HepG2 (cell line): ENCODE results near the gene TTF2. TPM values are rescaled to one million over a fixed set of nuclear protein-coding genes. Genes with fewer than 3 reads are reported as not detected.

Source experiments
- ATAC-seq: fragments of 200-7000 bp; cut with Tn5 transposase; 3 replicates; pipeline ENCODE4 v1.9.1; 2020; ENCODE audit warnings: mild to moderate bottlenecking, moderate library complexity
- BruUV-seq: library from RNA; stranded (reverse); fragments of 400-500 nt; replicated peaks from 2 replicates; lab custom pipeline; 2021; lab: Mats Ljungman, UMichigan
- CTCF ChIA-PET: fragments of 300-600 bp; formaldehyde crosslinking; extraction: SDS; loops from one replicate; lab custom pipeline; 2021; ENCODE audit warnings: low total read pairs, inconsistent platforms, low intra/inter-chr PET ratio; lab: Yijun Ruan, JAX
- POLR2A ChIA-PET: fragments of 350-600 bp; sonication (Branson Sonifier 250); formaldehyde crosslinking; loops from one replicate; lab custom pipeline; 2020; ENCODE audit warnings: antibody characterized with exemption, inconsistent platforms; lab: Yijun Ruan, JAX
- DNase-seq: peaks from one replicate; pipeline ENCODE4 v3.0.0-alpha.2; 2015; ENCODE audit warnings: low spot score
- FAIRE-seq: peaks from 3 replicates; lab custom pipeline; 2011; peaks lifted over from hg19 to GRCh38; lab: Jason Lieb, UNC
- H2AFZ ChIP-seq: one replicate; pipeline ENCODE4 v1.6.1; 2011; ENCODE audit warnings: low read length, inconsistent platforms
- H3K27ac ChIP-seq: fragments of 300-600 bp; 3 replicates; pipeline ENCODE4 v1.8.0; 2011; ENCODE audit warnings: mixed run types, mild to moderate bottlenecking, mixed read lengths, low read length, inconsistent platforms; ENCODE audit not compliant: insufficient read depth; ENCODE audit errors: extremely low read length
- H3K27me3 ChIP-seq, 2 experiments: fragments of 200-600 bp in 1 of 2; 2 replicates in 1 of 2; 3 replicates in 1 of 2; pipeline versions ENCODE4 v1.6.0 to v1.8.0; 2011; ENCODE audit warnings: low read length in 2 of 2, mild to moderate bottlenecking in 2 of 2, moderate library complexity in 2 of 2, inconsistent platforms in 1 of 2; ENCODE audit not compliant: insufficient read depth in 2 of 2, control insufficient read depth in 1 of 2
- H3K36me3 ChIP-seq, 2 experiments: fragments of 200-600 bp in 1 of 2; replicated peaks in 1 of 2; 2 replicates in 1 of 2; 3 replicates in 1 of 2; pipeline versions ENCODE4 v1.5.1 to v1.8.0; 2011; ENCODE audit warnings: low read length in 2 of 2, inconsistent platforms in 1 of 2; ENCODE audit not compliant: insufficient read depth in 2 of 2, control insufficient read depth in 1 of 2
- H3K4me1 ChIP-seq: 2 replicates; pipeline ENCODE4 v1.5.1; 2012; ENCODE audit warnings: low read length, inconsistent platforms; ENCODE audit not compliant: insufficient read depth
- H3K4me2 ChIP-seq: 2 replicates; pipeline ENCODE4 v1.6.0; 2011; ENCODE audit warnings: low read depth, low read length, inconsistent platforms
- H3K4me3 ChIP-seq, 3 experiments: fragments of 200-600 bp in 1 of 3; sonication (generic), shearing (Covaris generic) in 1 of 3; replicated peaks in 1 of 3; 2 replicates each; pipeline ENCODE4 v1.5.1; 2011 to 2016; ENCODE audit warnings: low read length in 3 of 3, inconsistent platforms in 2 of 3, low read depth in 2 of 3, mild to moderate bottlenecking in 2 of 3, control low read depth in 1 of 3, mixed read lengths in 1 of 3; ENCODE audit not compliant: insufficient read depth in 1 of 3
- H3K79me2 ChIP-seq: one replicate; pipeline ENCODE4 v1.6.1; 2011; ENCODE audit warnings: low read length, inconsistent platforms; ENCODE audit not compliant: insufficient read depth
- H3K9ac ChIP-seq: 2 replicates; pipeline ENCODE4 v1.6.0; 2011; ENCODE audit warnings: mild to moderate bottlenecking, low read depth, low read length, inconsistent platforms; ENCODE audit not compliant: insufficient read depth
- H3K9me3 ChIP-seq: 2 replicates; pipeline ENCODE4 v1.5.1; 2012; ENCODE audit warnings: mild to moderate bottlenecking, low read length
- H4K20me1 ChIP-seq: 2 replicates; pipeline ENCODE4 v1.6.0; 2011; ENCODE audit warnings: inconsistent platforms, mild to moderate bottlenecking, low read length, moderate library complexity; ENCODE audit not compliant: insufficient read depth
- CCAR2 ChIP-seq: fragments of 200-400 bp; formaldehyde crosslinking; optimal IDR thresholded peaks from 2 replicates; pipeline ENCODE3; 2018; ENCODE audit warnings: low read depth, mild to moderate bottlenecking, low read length, moderate library complexity
- LCORL ChIP-seq, 2 experiments: fragments of 450-650 bp in 1 of 2; sonication (generic) in 1 of 2; formaldehyde crosslinking in 1 of 2; IDR thresholded peaks; 2 replicates each; pipeline versions ENCODE4 v1.5.0 to v1.6.1; 2017 to 2020; ENCODE audit warnings: antibody characterized with exemption in 1 of 2, missing genetic modification reagents in 1 of 2
- MTA1 ChIP-seq: sonication (generic); formaldehyde crosslinking; IDR thresholded peaks from 2 replicates; pipeline ENCODE4 v1.4.0; 2020; ENCODE audit warnings: missing genetic modification reagents, mild to moderate bottlenecking, borderline replicate concordance
- POGZ ChIP-seq: sonication (generic); formaldehyde crosslinking; IDR thresholded peaks from 2 replicates; pipeline ENCODE4 v1.4.0; 2020; ENCODE audit warnings: mild to moderate bottlenecking, missing genetic modification reagents
- RFX1 ChIP-seq: fragments of 450-650 bp; IDR thresholded peaks from 2 replicates; pipeline ENCODE4 v1.6.1; 2017
- SAFB2 ChIP-seq: sonication (generic); formaldehyde crosslinking; IDR thresholded peaks from 2 replicates; pipeline ENCODE4 v1.5.1; 2020; ENCODE audit warnings: missing genetic modification reagents, low read depth, mild to moderate bottlenecking, borderline replicate concordance
- STAT6 ChIP-seq: sonication (generic); formaldehyde crosslinking; IDR thresholded peaks from 2 replicates; pipeline ENCODE4 v1.4.0; 2020; ENCODE audit warnings: missing genetic modification reagents, mild to moderate bottlenecking, borderline replicate concordance
- TMF1 ChIP-seq: sonication (generic); formaldehyde crosslinking; IDR thresholded peaks from 2 replicates; pipeline ENCODE4 v1.8.1; 2022; ENCODE audit warnings: low read depth, missing genetic modification reagents
- TRAFD1 ChIP-seq: sonication (generic); formaldehyde crosslinking; IDR thresholded peaks from 2 replicates; pipeline ENCODE4 v1.5.1; 2020; ENCODE audit warnings: missing genetic modification reagents, mild to moderate bottlenecking, borderline replicate concordance
- YY1 ChIP-seq: IDR thresholded peaks from 2 replicates; pipeline ENCODE4 v1.6.1; 2011; ENCODE audit warnings: low read length, low read depth, moderate library complexity, mild to moderate bottlenecking; ENCODE audit not compliant: insufficient read depth, insufficient replicate concordance
- ZBTB42 ChIP-seq: sonication (generic); formaldehyde crosslinking; IDR thresholded peaks from 2 replicates; pipeline ENCODE4 v1.5.0; 2020; ENCODE audit warnings: mild to moderate bottlenecking, missing genetic modification reagents
- ZNF274 ChIP-seq: sonication (generic); formaldehyde crosslinking; IDR thresholded peaks from 2 replicates; pipeline ENCODE4 v1.5.1; 2020; ENCODE audit warnings: mild to moderate bottlenecking, missing genetic modification reagents
- ZNF670 ChIP-seq: sonication (generic); formaldehyde crosslinking; IDR thresholded peaks from 2 replicates; pipeline ENCODE4 v1.8.0; 2022; ENCODE audit warnings: mild to moderate bottlenecking, missing genetic modification reagents, borderline replicate concordance
- WGBS: methylation state at CpG from one replicate; pipeline ENCODE4 v1.1.6; 2017; ENCODE audit warnings: low lambda C conversion rate; 5-methylcytosine and 5-hydroxymethylcytosine counted together
- in situ Hi-C: cut with HindIII; loops from 2 replicates; pipeline ENCODE4 v1.10.0; 2017; ENCODE audit warnings: low pct_unique_long_range_greater_than_20kb; ENCODE audit not compliant: extremely low pct_ligation_motif_present
- intact Hi-C: fragments of 100-400 bp; cut with micrococcal nuclease; formaldehyde crosslinking; loops from one replicate; pipeline ENCODE4 v1.10.0; 2022; ENCODE audit not compliant: unreplicated experiment
- polyA plus RNA-seq, 8 experiments: library from polyadenylated mRNA; depleted of rRNA in 3 of 8; stranded (reverse) in 7 of 8; unstranded in 1 of 8; fragments of >200 nt; fragmentation: Illumina TruSeq in 4 of 8; extraction: Trizol in 4 of 8; gene quantifications; 2 replicates each; pipeline versions ENCODE4 v1.2.1 to v1.2.3, GENCODE V29; 2011 to 2016; ENCODE audit warnings: low read depth in 4 of 8, missing spikeins in 1 of 8, mixed read lengths in 1 of 8; ENCODE audit not compliant: insufficient read depth in 1 of 8
- total RNA-seq, 5 experiments: library from RNA; depleted of rRNA; stranded (reverse); fragments of >200 nt; fragmentation: Illumina TruSeq; extraction: Trizol; gene quantifications; 2 replicates each; pipeline ENCODE4 v1.2.3, GENCODE V29; 2016; ENCODE audit warnings: low read depth in 1 of 5

The TTF2 gene
- total and polyA plus RNA-seq, 2 of the 13 experiments (the other 11 are each of a cell fraction or from before 2014, with no cell fraction given), result 12.8 to 48.9 TPM

GRCh38 chr1:117033772-117034171 lies 26.4 kb upstream of the TTF2 start:
- ChIA-PET CTCF (no interaction called here), POLR2A (no interaction called here)
- no peak for DNase-seq
- 27% methylated on average over 7 of the region's 7 CpGs for WGBS
- no TSS peak for BruUV-seq
- no peak overlapping the region for H2AFZ ChIP-seq
- in situ Hi-C loops (no loop called here), intact Hi-C loops (no loop called here)
- H3K4me3 ChIP-seq, result no peak overlapping the region
- H3K27me3 ChIP-seq, result no peaks in the 10 kb centered on the region
- FAIRE-seq, result no peak
- no peak overlapping the region for H3K4me2 ChIP-seq
- H3K79me2 ChIP-seq, result no peaks in the 10 kb centered on the region
- no peaks in the 10 kb centered on the region for H3K4me1 ChIP-seq
- H3K27ac ChIP-seq, result no peak overlapping the region
- H3K9me3 ChIP-seq, result no peaks in the 10 kb centered on the region
- no peaks in the 10 kb centered on the region for H3K36me3 ChIP-seq
- ATAC-seq, result no peak
- H4K20me1 ChIP-seq, result no peaks in the 10 kb centered on the region
- TF ChIP-seq SAFB2 (CRISPR knock-in tag) (no peak), MTA1 (CRISPR knock-in tag) (no peak), RFX1 (no peak), ZNF670 (CRISPR knock-in tag) (no peak), LCORL (IDR thresholded peaks at IDR 0.05) (no peak), LCORL (CRISPR knock-in tag; IDR thresholded peaks at IDR 0.05) (no peak), TRAFD1 (CRISPR knock-in tag) (no peak), CCAR2 (no peak), TMF1 (CRISPR knock-in tag) (no peak), POGZ (CRISPR knock-in tag) (no peak), STAT6 (no peak), YY1 (no peak), ZNF274 (no peak), ZBTB42 (CRISPR knock-in tag) (no peak)
- no peak overlapping the region for H3K9ac ChIP-seq
